ENCODE results near the gene VSTM2L. TPM values are rescaled to one million over a fixed set of nuclear protein-coding genes. Genes with fewer than 3 reads are reported as not detected.

VSTM2L gene
- total and polyA plus RNA-seq, 2 of the 13 experiments (the other 11 are each of a cell fraction or from before 2014, with no cell fraction given) = not detected

DNA sequence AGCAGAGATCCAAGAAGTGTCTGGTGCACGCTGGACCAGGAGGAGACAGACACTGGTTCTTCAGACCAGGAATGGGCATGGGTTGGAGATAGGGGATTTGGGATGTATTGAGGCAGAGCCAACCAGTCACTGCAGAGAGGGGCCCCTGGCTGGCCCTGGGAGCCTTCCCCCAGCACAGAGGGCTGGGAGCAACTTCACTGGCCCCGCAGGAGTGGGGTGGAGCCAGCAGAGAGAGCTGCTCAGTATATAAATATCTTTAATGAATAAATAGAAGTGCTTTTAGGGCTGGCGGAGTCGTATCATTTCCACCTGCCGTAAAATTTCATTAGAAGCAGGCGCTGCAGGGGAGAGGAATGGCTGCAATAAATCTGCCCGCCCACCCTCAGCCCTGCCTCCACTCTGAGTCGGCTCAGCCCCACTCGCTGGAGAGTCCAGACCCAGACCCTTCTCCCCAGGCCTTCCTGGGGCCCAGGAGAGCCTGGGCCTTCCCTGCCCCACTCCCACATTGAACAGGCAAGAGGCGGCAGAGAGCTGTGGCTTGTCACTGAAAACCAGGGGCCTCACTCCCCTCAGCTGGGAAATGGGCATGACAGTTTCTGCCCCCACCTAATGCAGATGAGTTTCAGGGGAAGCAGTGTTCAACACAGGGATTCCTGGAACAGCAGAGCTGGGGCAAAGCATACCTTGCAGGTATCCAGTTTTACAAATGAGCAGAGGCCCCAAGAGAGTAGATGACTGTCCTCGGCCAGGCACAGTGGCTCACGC, 23.9 kb upstream of the VSTM2L start (continued):
- TF ChIP-seq BCL3 (CRISPR knock-in tag; IDR thresholded peaks at IDR 0.05) (no peak), HMG20A (CRISPR knock-in tag; IDR thresholded peaks at IDR 0.05; ENCODE audit: borderline replicate concordance) (no peak), ZNF777 (CRISPR knock-in tag; IDR thresholded peaks at IDR 0.05) (no peak), DR1 (CRISPR knock-in tag; IDR thresholded peaks at IDR 0.05) (no peak), ZNF605 (CRISPR knock-in tag; IDR thresholded peaks at IDR 0.05) (0 out of 2 replicates have a peak, but pooled peaks have one; percentile 42), TRAFD1 (CRISPR knock-in tag; IDR thresholded peaks at IDR 0.05; ENCODE audit: borderline replicate concordance) (no peak), FOXP1 (IDR thresholded peaks at IDR 0.05) (no peak), FOXP1 (CRISPR knock-in tag; IDR thresholded peaks at IDR 0.05) (no peak), XRCC5 (optimal IDR thresholded peaks at IDR 0.05; ENCODE audit: low read length) (no peak), RARA (CRISPR knock-in tag; IDR thresholded peaks at IDR 0.05) (no peak), NFAT5 (CRISPR knock-in tag; IDR thresholded peaks at IDR 0.05) (no peak), NFIB (CRISPR knock-in tag; IDR thresholded peaks at IDR 0.05; ENCODE audit: borderline replicate concordance) (0 out of 2 replicates have a peak, but pooled peaks have one; percentile 40), NCOR1 (IDR thresholded peaks at IDR 0.05; ENCODE audit: borderline replicate concordance, low read length) (no peak), ARID2 (CRISPR knock-in tag; IDR thresholded peaks at IDR 0.05; ENCODE audit: borderline replicate concordance) (no peak), MATR3 (CRISPR knock-in tag; IDR thresholded peaks at IDR 0.05) (no peak)

Measured in HepG2 (cell line).